LHCN-M2 (cell line): ENCODE data around the gene ST3GAL4. TPM values are rescaled to one million over a fixed set of nuclear protein-coding genes. Genes with fewer than 3 reads are reported as not detected.
"Not testable (repeated sequence)": the region's sequence is repeated elsewhere in the genome, so short reads cannot be mapped to it uniquely, and the experiment has no call there.

Source experiments
- DNase-seq: peaks from one replicate; pipeline ENCODE4 v3.0.0-alpha.2; 2012; ENCODE audit warnings: low read depth
- total RNA-seq: library from RNA; depleted of rRNA; stranded (reverse); fragments of >200 nt; gene quantifications from 2 replicates; pipeline ENCODE4 v1.2.3, GENCODE V29; 2014

ST3GAL4 gene
- total RNA-seq, 1 experiment from 2014 or later: 36.3 TPM

DNA sequence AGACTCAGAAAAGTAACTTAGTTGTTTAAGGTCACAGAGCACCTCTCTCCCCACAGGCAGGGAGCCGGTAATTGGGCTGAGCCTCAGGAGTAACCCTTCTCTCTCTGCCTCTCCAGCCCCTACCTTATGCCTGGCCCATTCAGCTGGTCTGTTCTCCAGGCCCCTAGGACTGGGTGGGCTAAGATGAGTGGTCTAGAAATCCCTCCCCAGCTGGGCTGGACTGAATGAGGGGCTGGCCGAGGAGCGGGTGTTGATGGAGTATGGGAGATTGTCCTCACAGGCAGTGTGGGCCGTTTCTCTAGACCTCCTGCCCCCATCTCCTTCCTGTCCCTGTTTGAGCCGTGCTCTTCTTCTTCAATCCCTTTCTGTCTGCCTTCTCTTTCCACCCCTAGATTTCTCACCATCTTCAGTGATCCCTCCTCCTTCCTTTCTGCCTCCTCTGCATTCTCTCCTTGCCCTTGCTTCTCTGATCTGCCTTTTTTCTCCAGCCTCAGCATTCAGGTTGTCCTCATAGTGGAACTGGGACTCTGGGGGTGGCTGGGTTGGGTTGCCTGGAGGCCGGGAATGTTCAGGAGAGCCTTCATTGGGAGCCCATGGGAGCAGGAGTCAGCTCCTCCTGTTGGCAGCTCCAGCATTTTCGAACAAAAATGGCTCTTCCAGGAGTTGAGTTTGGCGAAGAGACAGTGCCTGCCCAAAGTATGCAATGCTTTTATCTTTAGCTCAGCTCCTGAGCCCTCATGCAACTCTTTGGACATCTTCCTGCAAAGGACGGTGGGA is 7.6 kb downstream of the ST3GAL4 start:
- DNase-seq: no peak

DNA sequence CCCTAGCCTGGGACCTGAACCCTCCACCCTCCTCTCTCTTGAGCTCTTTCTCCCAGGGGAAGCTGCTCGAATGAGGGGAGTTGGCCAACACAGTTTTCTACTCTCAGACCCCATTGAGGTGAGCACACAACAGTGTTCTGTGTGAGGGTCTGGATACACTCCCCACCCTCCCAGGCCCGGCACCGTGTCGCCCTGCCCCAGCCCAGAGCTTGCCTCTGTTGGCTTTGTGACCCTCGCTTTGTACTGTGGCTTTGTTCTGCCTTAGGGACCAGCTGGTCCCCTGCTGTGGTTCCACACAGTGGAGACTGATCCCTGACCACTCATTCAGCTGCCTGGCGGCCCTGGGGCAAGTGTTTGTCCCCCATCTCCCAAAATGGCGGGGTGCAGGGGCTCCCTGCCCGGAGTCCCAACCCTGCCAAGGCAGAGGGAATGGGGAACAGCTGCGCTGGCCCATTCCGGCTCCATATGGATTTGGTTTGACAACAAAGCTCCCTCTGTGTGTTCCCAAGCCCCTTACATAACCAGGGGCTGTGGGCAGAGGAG is 8.3 kb downstream of the ST3GAL4 start:
- no peak for DNase-seq

DNA sequence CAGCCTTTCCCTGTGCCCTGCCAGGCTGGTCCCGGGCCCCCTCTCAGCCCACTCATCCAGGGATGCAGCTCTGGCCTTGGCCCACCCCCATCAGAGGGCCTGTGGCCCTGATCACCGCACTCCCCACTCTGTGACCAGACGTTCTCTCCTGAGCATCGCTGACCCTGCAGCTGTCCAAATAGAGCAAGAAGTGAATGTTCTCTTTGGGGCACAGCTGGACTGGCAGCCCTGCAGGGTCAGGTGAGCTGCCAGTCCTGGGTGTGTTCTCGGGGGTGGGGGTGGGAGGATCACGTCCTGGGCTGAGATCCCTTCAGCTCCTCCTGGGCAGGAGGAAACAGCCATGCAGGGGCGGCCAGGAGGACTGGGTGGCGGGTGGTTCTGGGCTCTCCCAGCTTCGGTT is 9.2 kb downstream of the ST3GAL4 start:
- DNase-seq: not testable (repeated sequence)

DNA sequence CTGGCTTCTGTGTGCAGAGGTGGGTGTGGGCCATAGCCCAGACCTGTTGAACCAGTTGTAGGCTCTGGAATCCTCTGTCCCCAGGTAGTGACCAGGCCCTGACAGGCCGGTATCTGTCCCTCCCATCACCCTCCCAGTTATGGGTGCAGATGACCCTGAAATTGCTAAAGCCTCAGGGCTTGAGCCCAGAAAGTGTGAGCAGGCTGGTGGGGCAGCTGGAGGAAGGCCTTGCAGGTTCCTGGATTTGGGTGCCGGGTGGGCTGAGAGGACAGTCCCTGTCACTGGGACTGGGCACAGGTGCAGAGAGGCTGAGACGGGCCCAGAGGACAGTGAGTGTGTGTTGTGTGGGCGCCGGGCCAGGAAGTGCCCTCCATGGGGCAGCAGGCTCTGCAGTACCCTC is 10.0 kb downstream of the ST3GAL4 start:
- DNase-seq: not testable (repeated sequence)

DNA sequence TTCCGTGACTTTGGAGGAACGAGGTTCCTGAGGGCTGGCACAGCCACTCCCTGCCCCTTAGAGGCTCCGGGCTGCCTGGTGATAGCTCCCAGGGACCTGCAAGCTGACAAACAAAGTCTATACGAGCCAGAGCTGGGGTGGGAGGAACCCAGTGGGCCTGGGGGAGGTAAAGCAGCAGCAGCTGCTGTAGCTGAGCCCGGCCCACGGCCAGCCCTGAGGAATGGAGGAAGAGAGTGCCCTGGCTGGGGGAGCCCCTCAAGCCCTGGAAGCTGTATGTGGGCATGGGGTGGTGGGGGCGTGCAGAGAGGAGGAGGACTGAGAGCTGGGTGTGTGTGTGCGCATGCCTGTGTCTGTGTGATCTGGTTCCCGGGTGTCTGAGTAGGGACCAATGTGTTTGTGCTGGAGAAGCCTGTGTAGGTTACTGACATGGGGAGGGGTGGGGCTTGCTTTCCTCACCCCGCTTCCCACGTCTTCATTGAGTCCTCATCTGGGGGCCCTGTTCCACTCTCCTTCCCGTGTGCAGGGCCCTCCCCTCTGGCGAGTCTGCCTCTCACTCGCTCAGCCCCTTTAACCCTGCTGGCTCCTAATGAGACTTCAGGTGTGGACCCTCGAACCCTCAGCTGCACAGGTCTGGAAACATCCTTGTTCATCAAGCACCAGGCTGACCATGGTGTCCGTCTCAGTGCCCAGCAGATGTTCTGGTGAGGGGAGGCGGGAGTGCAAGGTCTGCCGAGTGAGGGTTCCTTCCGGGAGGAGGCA is 10.8 kb downstream of the ST3GAL4 start:
- no peak for DNase-seq

DNA sequence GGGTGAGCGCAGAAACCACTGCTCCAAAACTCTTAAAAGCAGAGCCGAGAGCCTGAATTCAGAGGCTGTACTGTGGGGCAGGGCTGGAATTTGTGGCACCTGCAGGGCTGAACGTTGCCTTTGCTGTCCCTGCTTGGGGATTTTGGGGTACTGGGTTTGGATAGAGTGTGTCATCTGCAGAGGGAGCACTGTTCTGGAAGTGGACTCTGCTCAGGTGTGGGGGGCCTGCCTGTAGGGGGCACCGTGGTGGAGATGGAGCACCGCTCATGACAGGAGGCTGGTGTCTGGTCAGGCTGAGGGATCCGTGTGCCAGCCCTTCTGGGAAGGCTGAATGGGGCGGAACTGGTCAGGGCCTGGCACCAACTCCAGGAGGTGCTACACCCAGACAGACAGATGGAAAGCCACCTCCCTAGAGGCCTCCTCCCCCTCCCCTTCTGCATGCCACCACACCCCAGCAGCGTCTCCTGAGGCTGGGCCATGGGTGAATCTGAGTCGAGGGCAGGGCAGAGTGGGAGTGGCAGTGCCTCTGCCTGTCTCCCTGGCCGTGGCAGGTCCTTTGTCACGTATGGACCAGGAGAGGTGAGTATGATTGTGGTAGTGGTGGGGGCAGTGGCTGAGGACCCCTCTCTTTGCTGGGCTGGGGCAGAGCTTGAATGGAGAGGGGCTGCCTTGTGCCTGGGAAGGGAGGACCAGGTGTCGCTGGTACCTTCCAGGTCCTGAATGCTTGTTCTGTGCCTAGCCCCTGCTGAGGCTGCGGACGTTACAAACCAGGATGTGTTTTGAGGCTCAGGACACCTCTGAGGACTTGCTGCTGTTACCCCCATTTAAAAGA is 11.6 kb downstream of the ST3GAL4 start:
- DNase-seq: not testable (repeated sequence)

DNA sequence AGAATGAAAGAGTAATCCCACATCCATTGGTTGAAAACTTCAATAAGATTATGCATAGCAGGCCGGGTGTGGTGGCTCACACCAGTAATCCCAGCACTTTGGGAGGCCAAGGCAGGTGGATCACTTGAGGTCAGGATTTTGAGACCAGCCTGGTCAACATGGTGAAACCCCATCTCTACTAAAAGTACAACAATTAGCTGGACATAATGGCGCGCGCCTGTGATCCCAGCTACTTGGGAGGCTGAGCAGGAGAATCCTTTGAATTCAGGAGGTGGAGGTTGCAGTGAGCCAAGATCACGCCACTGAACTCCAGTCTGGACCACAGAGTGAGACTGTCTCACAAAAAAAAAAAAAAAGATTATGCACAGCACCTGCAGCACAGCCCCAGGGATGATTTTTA is 12.3 kb downstream of the ST3GAL4 start:
- not testable (repeated sequence) for DNase-seq

DNA sequence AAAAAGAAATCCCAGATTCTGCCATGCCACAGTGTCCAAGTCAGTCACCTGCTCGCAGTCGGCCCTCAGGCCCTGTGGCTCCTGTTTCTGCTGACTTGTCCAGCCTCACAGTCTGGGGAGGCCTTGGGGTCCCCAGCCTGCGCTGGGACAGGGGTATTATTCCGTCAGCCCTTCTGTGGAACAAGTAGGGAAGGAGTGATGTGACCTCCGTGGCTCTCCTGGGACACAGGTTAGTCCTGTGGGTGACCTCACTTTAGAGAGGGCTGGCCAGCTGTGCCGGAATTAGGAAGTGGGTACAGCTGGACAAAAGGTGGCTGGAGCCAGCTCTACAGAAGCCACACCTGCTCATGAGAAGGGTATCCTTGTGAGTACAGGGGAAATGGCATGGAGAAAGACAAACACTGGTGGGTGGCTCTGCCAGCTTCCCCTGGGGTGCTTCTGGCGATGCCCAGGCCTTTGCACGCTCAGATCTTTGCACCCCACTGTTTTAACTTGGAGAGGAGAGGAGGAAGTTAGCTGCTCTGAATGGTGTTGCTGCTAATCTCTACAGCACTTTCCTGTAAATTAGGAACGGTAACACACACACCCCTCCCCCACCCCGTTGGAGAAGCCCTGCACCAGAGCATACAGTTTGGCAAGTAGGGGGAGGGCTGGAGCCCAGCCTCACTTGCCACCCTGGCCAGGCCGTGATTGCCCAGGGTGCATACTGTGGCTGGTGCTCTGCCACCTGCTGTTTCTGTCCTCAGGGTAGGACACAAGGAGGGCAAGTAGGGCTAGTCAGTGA is 13.0 kb downstream of the ST3GAL4 start:
- DNase-seq: not testable (repeated sequence)

DNA sequence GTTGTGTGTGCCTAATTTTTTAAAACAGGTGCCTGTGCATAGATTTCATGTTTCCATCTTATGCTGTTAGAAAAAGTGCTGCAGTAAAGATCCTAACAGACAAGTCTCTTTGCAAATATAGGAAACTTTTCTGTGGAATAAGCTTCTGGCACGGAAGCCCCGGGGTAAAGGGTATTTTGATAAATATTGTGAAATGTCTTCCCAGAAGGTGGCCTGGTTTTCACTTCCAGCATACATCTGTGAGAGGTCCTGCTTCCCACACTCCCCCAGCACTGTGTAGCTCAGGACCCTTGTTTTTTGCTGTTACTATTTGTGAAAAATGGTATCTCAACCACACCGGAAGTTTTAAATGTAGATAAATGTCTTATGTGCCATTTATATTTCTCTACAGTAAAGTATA is 14.5 kb downstream of the ST3GAL4 start:
- DNase-seq: no peak

DNA sequence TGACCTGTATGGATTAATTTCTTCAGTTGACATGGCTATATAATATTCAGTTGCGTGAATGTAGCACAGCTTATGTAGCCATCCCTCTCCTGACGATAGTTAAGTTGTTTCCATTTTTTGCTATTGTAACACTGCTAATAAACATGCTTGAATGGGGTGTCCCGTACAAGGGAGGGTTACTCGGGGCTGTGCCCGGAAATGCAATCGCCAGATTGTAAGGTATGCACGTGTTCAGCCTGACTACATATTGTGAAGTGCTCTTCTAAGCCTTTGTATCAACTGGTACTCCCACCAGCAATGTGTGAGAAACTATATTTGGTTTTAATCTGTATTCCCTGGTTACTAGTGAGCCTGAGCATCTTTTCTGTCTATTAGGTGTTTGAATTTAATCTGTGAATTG is 16.1 kb downstream of the ST3GAL4 start:
- no peak for DNase-seq

DNA sequence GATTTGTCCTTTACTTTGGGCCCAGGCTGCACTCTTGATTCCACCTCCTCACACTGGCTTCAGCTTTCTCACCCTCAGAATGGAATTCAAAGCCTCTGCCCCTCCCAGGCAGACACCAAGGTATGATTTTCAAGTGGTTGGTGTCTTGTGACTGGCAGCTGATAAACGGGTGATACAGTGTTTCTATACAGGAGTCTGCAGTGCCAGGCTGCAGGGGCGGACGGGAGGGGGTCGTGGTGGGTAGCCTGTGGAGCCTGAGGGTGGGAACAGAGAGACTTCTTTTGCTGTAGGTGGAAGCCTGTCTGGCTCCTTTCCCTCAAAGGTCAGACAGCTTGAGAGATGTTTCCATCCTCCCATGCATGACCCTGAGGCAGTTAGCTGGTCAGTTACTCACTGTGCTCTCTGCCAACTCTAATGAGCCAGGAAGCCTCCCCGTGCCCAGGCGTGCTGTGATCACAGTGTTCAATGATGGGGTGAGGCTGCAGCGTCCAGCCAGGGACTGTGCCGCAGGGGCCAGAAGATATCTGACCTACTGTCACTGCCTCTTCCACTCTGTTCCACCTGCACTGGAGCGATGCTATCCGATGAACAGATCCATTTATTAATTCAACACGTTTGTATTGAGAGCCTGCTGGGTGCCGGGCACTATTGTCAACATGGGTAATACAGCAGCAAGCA is 18.0 kb downstream of the ST3GAL4 start:
- not testable (repeated sequence) for DNase-seq

DNA sequence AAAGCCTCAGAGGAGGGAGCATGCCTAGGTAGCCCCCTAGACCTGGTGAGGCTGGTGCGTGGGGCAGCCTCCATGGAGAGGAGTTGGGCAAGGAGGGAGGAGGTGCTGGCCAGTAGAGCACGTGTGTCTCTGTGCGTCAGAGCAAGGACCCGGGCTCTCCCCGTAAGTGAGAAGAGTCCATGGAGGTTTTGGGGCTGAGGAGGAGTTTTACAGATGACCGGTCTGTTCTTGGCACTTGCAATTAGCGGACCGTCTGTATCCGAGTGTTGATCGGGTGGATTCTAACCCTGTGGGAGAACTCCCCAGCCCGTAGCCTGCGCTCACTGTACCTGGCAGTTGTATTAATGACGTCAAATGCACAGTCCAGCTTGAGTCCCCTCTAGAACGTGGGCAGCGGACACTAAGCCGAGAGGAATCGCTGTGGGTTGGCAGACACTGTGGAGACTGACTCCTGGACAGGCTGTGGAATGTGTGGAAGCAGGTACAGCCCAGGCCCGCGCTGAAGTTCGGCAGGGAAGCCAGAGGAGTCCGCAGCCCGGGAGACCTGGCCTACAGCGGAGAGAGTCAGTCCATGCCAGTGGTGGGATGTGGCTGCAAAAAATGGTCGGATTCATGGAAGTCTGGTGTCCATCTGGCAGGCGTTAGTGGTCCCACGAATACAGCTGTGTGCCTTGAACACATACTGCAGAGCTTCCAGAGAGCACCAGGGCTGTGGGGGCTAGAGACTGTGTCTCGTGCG is 19.2 kb downstream of the ST3GAL4 start:
- DNase-seq: not testable (repeated sequence)

DNA sequence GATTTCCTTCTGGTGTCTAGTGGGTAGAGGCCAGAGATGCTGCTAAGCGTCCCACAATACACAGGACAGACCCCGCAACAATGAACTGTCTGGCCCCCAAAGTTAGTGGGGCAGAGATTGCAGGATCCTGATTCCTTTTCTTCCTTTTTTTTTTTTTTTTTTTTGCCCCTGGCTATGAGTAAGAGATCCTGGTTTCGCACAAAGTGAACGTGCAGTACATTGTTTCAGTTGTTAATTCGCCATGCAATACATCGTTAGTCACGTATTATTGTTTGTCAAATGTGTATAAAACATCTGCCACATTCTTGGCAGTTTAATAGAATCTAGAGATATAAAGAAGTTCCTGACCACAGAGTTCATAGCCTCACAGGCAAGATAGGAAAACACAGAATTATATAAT is 20.2 kb downstream of the ST3GAL4 start:
- DNase-seq: peak; percentile 81

DNA sequence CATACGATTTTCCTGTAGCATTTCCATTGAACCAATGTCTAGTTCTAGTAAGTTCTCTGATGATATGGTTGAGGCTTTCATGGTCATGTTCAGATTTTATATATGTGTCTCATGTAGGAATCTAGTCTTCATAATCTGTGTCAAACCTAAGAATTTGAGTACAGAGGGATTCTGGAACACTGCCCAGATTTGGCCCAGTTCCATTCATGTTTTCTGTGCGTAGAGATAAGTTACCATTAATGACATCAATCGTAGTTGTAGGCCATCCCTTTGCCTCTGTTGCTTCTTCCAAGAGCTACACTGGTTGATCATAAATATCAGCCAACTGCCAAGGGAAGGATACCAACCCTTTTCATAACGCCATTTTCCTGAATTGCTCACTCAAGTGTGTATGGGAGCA is 23.3 kb downstream of the ST3GAL4 start:
- DNase-seq: no peak

DNA sequence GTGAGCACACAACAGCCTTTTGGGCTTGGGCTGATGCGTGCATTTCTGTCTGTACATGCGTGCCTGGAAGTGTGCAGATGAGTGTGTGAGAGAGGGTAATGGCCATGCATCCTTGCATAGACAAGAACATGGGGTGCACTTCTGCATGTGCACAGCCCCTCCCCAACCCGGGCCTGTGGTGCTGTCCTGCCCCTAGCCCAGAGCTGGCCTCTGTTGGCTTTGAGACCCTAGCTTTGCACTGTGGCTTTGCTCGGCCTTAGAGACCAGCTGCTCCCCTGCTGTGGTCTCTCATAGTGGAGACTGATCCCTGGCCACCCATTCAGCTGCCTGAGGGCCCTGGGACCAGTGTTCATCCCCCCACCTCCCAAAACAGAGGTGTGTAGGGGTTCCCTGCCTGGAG is 25.4 kb downstream of the ST3GAL4 start:
- no peak for DNase-seq

DNA sequence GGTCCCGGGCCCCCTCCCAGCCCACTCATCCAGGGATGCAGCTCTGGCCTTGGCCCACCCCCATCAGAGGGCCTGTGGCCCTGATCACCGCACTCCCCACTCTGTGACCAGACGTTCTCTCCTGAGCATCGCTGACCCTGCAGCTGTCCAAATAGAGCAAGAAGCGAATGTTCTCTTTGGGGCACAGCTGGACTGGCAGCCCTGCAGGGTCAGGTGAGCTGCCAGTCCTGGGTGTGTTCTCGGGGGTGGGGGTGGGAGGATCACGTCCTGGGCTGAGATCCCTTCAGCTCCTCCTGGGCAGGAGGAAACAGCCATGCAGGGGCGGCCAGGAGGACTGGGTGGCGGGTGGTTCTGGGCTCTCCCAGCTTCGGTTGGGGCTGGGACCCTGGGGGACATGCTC is 26.5 kb downstream of the ST3GAL4 start:
- not testable (repeated sequence) for DNase-seq

DNA sequence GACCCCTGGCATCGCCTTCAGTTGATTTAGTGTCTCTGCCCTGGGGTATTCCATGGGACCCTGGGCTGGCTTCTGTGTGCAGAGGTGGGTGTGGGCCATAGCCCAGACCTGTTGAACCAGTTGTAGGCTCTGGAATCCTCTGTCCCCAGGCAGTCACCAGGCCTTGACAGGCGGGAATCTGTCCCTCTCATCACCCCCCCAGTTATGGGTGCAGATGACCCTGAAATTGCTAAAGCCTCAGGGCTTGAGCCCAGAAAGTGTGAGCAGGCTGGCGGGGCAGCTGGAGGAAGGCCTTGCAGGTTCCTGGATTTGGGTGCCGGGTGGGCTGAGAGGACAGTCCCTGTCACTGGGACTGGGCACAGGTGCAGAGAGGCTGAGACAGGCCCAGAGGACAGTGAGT is 27.2 kb downstream of the ST3GAL4 start:
- not testable (repeated sequence) for DNase-seq

DNA sequence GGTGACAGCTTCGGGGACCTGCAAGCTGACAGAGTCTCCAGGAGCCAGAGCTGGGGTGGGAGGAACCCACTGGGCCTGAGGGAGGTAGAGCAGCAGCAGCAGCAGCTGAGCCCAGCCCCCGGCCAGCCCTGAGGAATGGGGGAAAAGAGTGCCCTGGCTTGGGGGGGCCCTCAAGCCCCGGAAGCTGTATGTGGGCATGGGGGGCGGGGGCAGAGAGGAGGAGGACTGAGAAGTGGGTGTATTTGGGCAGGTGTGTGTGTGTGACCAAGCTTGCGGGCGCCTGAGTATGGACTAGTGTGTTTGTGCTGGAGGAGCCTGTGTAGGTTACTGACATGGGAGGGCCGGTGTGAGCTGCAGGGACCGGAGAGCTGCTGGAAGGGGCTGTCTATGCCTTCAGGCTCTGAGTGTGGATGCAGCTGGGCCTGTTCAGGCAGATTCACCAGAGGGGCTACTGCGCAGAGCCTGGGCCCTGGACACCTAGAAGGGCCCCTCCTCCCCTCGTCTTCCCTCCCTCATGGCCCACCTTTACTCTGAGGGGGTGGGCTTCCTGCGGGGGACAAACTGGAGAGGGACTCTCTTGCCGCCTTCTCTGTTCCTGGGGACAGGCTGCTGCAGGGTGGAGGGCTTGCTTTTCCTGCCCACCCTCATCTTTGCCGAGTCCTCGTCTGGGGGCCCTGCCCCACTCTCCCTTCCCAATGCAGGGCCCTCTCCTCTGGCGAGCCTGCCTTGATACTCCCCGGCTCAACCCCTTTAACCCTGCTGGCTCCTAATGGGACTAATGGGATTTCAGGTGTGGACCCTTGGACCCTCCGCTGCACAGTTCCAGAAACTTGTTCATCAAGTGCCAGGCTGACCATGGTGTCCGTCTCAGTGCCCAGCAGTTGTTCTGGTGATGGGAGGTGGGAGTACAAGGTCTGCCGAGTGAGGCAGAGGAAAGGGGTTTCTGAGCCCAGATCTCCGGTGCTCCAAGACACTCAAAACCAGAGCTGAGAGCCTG is 28.2 kb downstream of the ST3GAL4 start:
- DNase-seq: no peak
